Measurements from ENCODE around the gene DISP2.

Gene DISP2

DNA sequence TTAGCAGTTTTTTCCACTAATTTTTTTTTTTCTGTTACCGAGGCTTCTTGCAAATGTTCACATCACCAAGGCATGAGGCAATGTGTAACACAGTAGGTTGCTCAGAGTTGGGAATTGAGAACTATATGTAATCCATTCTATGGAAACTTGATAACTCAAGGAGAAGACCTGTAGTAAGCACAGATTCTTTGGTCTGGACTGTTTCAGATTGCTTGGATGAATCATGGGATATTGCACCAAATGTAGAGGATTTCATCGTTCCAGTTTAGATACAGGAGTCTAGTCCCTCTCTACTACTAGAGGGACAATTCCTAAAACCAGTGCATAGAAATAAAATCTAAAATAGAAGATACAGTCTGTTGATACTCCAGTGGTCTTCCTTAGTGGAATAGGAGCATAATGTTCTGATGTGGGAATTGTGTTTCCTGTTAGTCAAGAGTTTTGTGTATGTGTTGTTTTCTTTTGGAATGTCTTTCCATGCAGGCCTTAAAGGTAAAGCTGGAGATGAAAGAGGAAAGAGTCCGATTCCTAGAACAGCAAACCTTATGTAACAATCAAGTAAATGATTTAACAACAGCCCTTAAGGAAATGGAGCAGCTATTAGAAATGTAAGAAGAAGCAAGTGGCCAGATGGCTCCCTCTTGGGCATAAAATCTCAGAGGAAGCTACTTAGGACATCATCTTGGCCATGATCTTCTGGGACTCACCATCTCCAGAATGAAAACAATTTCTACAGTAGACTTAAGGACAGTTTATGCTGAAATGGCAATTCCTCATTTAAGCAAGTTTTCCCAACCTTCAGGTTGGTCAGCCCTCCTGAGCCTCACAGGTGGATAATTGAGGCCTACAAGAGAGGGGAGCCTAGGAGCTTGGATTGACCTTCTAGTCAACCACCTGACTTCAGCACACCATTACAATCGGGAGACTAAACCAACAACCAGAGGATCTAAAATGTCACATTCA lies 35.2 kb downstream of the DISP2 start:
- DNase-seq (ENCODE audit: low spot score), result no peak

GRCh38 chr15:40397688-40398412 lies 39.8 kb downstream of the DISP2 start:
- DNase-seq (ENCODE audit: low spot score), result no peak

GRCh38 chr15:40398413-40398873 lies 40.4 kb downstream of the DISP2 start:
- DNase-seq (ENCODE audit: low spot score), result no peak

- no peak for DNase-seq (ENCODE audit: low spot score)
Measured at GRCh38 chr15:40399370-40399769, 41.4 kb downstream of the DISP2 start.

DNA sequence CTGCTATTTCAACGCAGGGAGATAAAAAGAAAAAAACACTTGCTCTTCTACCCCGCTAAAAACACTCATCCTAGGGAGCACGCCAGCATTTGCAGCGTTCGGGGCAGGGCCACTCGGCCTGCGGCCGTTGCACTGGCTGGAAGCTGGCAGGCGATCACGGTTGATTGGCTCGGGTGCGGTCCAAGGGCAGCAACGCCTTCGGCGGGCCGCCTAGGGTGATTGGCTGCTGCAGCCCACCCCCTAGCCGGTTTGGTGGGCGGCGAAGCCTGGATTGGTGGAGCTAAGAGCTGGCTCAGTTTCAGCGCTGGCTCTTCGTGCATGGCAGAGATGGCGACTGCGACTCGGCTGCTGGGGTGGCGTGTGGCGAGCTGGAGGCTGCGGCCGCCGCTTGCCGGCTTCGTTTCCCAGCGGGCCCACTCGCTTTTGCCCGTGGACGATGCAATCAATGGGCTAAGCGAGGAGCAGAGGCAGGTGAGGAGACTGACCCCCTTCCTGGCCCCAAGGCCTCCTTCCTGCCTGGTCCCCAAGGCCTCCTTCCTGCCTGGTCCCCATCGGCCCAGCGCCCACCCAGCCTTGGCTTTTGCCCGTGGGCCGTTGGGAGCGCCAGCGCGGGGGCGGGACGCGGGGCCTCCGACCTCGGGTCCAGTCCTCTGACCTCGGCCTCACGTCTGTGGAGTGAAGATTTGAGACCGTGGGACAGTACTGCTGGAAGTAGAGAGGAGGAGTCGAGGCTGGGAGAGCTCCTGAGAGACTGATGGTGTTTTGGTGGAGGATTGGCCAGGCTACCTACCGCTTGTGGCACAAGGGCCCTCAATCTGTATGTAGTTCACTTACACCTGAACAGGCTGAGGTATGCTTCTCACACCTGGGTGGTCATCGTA lies 47.7 kb downstream of the DISP2 start, which contains the start of gene IVD:
IVD (plus strand) TSS at position 295 of the 881 bp plus-strand sequence; CDS start at position 328, 33 bp downstream.
- DNase-seq (ENCODE audit: low spot score), result peak; percentile 97

DNA sequence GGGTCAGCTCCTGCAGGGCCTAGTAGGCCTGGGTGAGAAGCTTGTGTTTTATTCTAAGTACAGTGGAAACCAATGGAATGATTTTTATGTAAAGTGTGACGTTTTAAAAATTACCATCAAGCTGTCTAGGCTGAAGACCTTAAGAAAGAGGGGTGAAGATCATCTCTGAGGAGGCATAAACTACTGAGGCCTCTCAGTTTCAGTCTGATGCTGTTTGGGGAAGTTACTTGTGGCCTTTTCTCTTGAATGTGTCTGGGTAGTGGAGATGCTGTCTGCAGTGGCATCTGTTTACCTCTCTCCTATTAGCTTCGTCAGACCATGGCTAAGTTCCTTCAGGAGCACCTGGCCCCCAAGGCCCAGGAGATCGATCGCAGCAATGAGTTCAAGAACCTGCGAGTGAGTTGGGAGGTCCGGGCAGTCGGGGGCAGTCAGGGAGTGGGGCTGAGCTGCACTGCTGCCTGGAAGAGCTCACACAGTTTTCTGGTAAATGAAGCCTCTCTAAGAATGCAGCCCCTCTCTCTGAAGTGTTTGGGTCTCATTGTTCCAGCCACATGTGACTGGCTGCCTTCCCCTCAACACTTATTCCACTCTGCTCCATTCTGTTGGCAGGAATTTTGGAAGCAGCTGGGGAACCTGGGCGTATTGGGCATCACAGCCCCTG lies 49.4 kb downstream of the DISP2 start:
- DNase-seq (ENCODE audit: low spot score), result no peak

GRCh38 chr15:40409366-40409765 lies 51.3 kb downstream of the DISP2 start:
- DNase-seq (ENCODE audit: low spot score), result no peak

DNA sequence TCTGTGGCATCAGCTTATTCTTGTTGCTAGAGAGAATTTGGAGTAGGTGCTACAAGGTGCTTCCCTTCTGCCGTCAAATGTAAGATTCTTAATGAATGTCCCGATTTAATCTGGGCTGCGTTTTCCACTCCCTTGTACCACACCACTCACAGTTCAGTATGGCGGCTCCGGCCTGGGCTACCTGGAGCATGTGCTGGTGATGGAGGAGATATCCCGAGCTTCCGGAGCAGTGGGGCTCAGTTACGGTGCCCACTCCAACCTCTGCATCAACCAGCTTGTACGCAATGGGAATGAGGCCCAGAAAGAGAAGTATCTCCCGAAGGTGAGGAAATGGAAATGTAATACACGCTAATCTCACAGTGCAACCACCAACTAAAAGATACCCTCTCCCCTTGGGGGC lies 52.5 kb downstream of the DISP2 start:
- no peak for DNase-seq (ENCODE audit: low spot score)

DNA sequence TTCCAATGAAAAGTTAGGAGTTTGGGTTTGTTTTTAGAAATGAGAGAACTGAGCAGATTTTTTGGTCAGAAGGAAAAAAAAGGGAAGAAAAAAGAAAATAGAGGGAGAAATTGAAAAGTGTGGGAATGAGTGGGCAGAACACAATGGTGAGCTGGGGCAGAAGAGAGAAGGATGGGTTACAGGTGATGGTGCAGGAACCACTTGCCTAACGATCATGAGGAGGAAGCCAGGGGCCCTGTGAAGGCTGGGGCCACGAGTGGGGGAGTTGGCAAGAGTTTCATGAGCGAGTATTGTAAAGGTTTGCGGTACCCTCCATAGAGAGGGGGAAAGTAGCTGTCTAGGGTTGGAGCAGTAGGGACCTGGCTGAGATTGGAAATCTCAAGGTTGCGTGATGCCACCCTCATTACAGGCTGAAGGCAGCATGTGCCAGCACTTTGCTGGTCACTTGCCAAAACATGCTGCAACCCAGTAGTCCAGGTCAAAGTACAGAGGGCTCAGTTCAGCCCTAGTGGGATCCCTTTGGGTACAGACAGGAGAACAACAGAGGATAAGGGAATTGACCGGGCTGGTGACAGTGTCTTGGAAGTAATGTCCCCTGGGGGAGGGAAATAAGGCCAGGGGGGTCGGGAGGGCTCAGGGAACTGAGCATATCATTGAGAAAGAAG lies 54.2 kb downstream of the DISP2 start:
- no peak for DNase-seq (ENCODE audit: low spot score)

GRCh38 chr15:40413036-40413435 lies 55.0 kb downstream of the DISP2 start:
- no peak for DNase-seq (ENCODE audit: low spot score)

DNA sequence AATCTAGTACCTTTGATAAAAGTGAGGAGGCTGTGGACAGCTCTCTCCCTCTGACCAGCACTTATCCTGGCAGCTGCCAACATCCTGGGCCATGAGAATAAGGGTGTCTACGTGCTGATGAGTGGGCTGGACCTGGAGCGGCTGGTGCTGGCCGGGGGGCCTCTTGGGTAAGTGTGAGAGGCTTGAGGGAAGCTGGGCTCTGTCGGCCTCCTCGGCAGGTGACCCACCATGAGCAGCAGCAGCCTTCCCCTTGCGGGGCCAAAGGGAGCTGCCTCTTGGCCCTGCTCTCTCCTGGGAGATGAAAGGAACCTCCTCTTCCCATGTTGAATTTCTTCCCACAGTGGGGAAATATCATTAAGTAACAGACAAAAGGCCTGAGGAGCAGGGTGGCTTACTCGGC lies 56.8 kb downstream of the DISP2 start:
- DNase-seq (ENCODE audit: low spot score), result no peak

DNA sequence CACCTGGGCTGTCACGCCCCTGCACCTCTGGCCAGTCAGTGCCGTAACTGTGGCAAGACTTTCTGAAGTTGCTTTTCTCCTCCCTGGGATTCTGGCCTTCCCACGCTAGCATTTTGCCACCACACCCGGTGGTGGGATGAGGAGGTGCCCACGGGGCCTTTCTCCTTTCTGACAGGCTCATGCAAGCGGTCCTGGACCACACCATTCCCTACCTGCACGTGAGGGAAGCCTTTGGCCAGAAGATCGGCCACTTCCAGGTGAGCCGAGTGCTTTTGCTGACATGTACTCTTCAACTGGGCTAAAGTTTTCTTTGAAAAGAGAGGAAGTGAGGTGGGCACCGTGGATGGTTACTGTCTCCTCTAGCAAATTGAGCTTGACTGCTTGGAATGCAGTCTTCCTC lies 57.2 kb downstream of the DISP2 start:
- DNase-seq (ENCODE audit: low spot score), result no peak

DNA sequence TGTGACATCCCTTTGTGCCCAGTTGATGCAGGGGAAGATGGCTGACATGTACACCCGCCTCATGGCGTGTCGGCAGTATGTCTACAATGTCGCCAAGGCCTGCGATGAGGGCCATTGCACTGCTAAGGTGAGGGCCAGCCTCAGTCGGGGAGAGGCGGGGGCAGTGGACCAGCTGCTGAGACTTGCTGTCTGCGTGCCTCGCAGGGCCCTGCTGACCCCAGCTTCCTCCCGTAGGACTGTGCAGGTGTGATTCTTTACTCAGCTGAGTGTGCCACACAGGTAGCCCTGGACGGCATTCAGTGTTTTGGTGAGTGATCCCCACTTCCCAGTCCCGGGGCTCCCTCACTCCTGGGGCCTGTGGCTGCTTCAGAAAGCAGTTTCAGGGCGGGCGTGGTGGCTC lies 58.0 kb downstream of the DISP2 start:
- no peak for DNase-seq (ENCODE audit: low spot score)

- DNase-seq (ENCODE audit: low spot score), result no peak
Measured at GRCh38 chr15:40418126-40418525, 60.1 kb downstream of the DISP2 start.

DNA sequence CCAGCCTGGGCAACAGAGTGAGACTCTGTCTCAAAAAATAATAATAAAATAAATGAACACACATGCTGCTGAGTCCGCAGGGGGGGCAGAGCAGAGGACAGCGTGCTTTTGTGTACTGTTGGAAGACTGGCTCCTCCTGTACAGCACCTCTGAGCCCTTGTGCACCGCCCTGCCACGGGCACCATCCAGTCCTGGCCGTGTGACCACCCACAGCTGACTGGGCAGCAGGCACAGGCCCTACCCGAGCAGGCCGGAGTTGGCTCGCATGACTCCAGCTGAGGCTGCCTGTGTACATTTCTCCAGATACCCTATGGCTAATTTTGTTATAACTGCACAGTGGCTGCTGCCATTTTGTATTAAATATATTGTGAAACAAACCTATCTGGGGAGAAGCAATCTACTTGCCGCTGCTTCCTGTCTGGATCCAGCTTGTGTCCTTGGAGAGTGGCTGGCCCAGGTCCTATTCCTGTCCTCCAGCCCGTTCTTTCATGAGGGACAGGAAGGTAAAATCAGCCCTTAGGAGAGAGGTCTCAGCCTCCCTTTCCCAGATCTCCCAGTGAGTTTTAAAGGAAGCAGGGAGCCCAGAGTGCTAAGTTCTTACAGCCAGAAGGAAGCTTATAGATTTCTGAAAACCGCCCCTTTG lies 62.2 kb downstream of the DISP2 start:
- no peak for DNase-seq (ENCODE audit: low spot score)

GRCh38 chr15:40420793-40421192 lies 62.8 kb downstream of the DISP2 start:
- no peak for DNase-seq (ENCODE audit: low spot score)

DNA sequence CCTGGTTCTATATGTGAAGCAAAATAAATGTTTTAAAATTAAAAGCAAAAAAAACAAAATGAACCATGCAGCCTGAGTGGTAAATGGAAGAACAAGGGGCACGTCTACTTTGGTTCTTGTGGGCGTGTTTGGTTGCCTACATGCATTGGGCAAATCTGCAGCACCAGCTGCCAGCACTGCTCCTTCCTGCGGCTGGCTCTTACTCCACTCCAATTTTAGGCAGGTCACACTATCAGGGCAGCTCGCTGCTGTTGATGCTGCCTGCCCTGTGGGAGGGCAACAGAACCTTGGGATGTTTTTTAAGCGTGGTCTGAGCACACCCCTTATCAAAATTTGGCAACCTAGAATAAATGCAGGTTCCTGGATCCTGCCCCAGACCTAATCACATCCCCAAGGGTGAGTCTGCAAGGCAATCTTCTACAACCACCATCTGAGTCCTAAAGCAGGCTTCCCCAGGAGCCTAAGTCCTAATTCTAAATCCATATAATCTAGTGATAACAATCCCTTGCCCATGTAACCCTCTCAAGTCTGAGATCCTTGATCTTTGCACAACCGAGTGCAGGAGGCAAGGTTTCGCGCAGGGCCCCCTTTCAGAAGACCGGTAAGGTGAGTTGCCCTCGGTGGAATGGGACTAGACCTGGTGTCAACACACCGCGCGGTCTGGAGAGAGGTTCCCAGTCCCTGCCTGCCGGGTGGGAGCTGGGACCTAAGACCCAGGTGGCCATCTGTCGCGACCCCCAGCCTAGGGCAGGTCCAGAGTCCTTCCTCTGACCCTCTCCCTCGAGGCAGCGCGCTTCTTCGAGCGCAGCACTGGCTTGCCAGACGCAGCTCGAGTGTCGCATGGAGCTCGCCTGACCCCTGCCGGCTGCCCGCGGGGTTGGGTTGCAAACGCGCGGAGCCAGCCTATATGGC lies 63.5 kb downstream of the DISP2 start:
- no peak for DNase-seq (ENCODE audit: low spot score)

DNA sequence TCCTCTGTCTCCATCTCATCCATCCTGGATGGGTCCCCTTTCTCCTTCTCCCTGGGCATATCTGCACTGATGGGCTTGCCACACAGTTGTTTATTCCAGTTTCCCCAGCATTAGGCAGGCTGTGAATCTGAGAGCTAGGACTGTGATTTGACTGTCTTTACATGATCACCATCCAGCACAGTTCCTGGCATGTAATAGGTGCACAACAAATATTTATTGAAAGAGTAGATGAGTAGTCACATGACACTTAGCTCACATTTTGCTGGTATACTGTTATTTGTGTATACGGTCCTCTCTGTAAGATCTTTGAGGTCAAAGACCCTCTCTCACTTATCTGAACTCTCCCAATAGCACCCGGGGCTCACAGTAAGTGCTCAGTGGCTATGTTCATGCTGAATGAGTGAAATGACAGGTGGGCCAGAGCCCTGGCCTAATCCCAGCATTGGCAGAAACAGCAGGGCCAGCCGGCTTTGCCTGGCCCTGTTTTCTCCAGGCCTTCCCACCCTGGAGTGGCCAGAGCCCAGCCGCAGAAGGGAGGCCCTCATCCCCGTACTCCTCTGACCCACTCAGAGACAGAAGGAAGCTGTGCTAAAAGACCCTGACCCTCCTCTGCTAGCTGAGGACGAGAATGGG lies 66.6 kb downstream of the DISP2 start:
- no peak for DNase-seq (ENCODE audit: low spot score)

DNA sequence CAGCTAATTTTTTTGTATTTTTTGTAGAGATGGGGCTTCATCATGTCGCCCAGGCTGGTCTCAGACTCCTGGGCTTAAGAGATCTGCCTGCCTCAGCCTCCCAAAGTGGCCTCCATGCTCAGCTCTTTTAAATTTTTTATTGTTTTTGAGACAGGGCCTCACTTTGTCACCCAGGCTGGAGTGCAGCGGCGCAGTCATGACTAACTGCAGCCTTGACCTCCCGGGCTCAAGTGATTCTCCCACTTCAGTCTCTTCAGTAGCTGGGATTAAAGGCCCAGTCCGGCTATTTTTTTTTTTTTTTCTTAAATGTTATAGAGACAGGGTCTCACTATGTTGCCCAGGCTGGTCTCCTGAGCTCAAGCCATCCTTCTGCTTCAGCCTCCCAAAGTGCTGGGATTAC lies 67.7 kb downstream of the DISP2 start:
- DNase-seq (ENCODE audit: low spot score), result no peak
